Renal pelvis (tissue), 4 donors: Measurements from ENCODE around the gene GSG1. TPM values are rescaled to one million over a fixed set of nuclear protein-coding genes. Genes with fewer than 3 reads are reported as not detected.
A peak's percentile ranks its signal among the peaks of the same experiment; 100 is the strongest.
"Not testable (repeated sequence)": the region's sequence is repeated elsewhere in the genome, so short reads cannot be mapped to it uniquely, and the experiment has no call there.

ENCODE experiments used
- DNase-seq: peaks from one replicate; pipeline ENCODE4 v3.0.0-alpha.2; 2013
- polyA plus RNA-seq, 3 donors: library from polyadenylated mRNA; unstranded; fragments of 120-200 nt; gene quantifications; one replicate each; pipeline ENCODE4 v1.2.1, GENCODE V29; 2013; ENCODE audit not compliant: insufficient read length in 3 of 3

The GSG1 gene
- polyA plus RNA-seq, 3 donors: 0.28 to 0.87 (median 0.55) TPM

GRCh38 chr12:13061377-13061776 lies 42.1 kb downstream of the GSG1 start:
- DNase-seq: no peak

- no peak for DNase-seq
Observed at GRCh38 chr12:13060581-13060980, 42.9 kb downstream of the GSG1 start.

- not testable (repeated sequence) for DNase-seq
Observed at GRCh38 chr12:13053617-13054016, 49.9 kb downstream of the GSG1 start.

- no peak for DNase-seq
Observed at GRCh38 chr12:13052421-13052820, 51.0 kb downstream of the GSG1 start.

- DNase-seq: no peak
Observed at GRCh38 chr12:13049816-13050215, 53.7 kb downstream of the GSG1 start.

GRCh38 chr12:13046964-13047363 lies 56.5 kb downstream of the GSG1 start:
- no peak for DNase-seq

- no peak for DNase-seq
Observed at GRCh38 chr12:13045816-13046215, 57.7 kb downstream of the GSG1 start.

GRCh38 chr12:13044906-13045299 lies 58.6 kb downstream of the GSG1 start:
- DNase-seq: no peak

- DNase-seq: peak; percentile 69
Observed at GRCh38 chr12:13044002-13044905, 59.2 kb downstream of the GSG1 start, which contains the start of gene FAM234B. Gene FAM234B (plus strand): TSS chr12:13044381. CDS start chr12:13044404, 23 bp downstream.

- no peak for DNase-seq
Observed at GRCh38 chr12:13042666-13043230, 60.7 kb downstream of the GSG1 start.

GRCh38 chr12:13041224-13041623 lies 62.2 kb downstream of the GSG1 start:
- DNase-seq: no peak

- DNase-seq: no peak
Observed at GRCh38 chr12:13039328-13039956, 64.0 kb downstream of the GSG1 start.

- no peak for DNase-seq
Observed at GRCh38 chr12:13038491-13039161, 64.8 kb downstream of the GSG1 start.

- no peak for DNase-seq
Observed at GRCh38 chr12:13036881-13037280, 66.6 kb downstream of the GSG1 start.

GRCh38 chr12:13035335-13035734 lies 68.1 kb downstream of the GSG1 start:
- not testable (repeated sequence) for DNase-seq

Other genes with a start within 250 kb of the GSG1 start
- gene GPRC5A, start 212.1 kb downstream of the GSG1 start, polyA plus RNA-seq: 10 to 100 TPM in 2 of 3 donors, 1 to 10 TPM in 1; 7.4 to 12.4 (median 11.7) TPM
- gene GPRC5D, start 151.5 kb downstream of the GSG1 start, polyA plus RNA-seq: 1 to 10 TPM in 1 of 3 donors, under 1 TPM in 2; 0.64 to 1.3 (median 0.94) TPM
- 10 to 100 TPM; 59.3 to 65.9 (median 63.3) TPM for gene HEBP1, start 103.4 kb downstream of the GSG1 start, polyA plus RNA-seq
- gene FAM234B, start 59.3 kb downstream of the GSG1 start, polyA plus RNA-seq: 10 to 100 TPM; 10.3 to 13.8 (median 11.4) TPM
- 10 to 100 TPM; 83.8 to 99.3 (median 90.6) TPM for gene EMP1, start 93.1 kb upstream of the GSG1 start, polyA plus RNA-seq